HCT116 (cell line): ENCODE data around the gene OBSCN. TPM values are rescaled to one million over a fixed set of nuclear protein-coding genes. Genes with fewer than 3 reads are reported as not detected.

Experiments used
- ATAC-seq: fragments of 200-7000 bp; cut with Tn5 transposase; 2 replicates; pipeline ENCODE4 v1.9.1; 2020; ENCODE audit warnings: mild to moderate bottlenecking, moderate library complexity
- BruUV-seq: library from RNA; stranded (reverse); fragments of 400-500 nt; replicated peaks from 2 replicates; lab custom pipeline; 2021; lab: Mats Ljungman, UMichigan
- CTCF ChIA-PET: fragments of 300-600 bp; sonication (Branson Sonifier 250); formaldehyde crosslinking; loops from one replicate; lab custom pipeline; 2021; ENCODE audit warnings: antibody characterized with exemption; lab: Charles Lee
- POLR2A ChIA-PET: fragments of 300-600, 350-600 bp; sonication (Branson Sonifier 250); formaldehyde crosslinking; loops from one replicate; lab custom pipeline; 2021; ENCODE audit warnings: antibody characterized with exemption; lab: Charles Lee
- RAD21 ChIA-PET, 2 experiments: fragments of 300-600 bp; sonication (Branson Sonifier 250); formaldehyde crosslinking; loops; one replicate each; lab custom pipeline; 2023; ENCODE audit warnings: low total read pairs in 2 of 2; ENCODE audit not compliant: uncharacterized antibody in 2 of 2, unreplicated experiment in 2 of 2, low non-redundant PET in 1 of 2; lab: Charles Lee
- DNase-seq: peaks from one replicate; pipeline ENCODE4 v3.0.0-alpha.2; 2010; ENCODE audit warnings: low read depth, low spot score
- H2AFZ ChIP-seq: fragments of 200-600 bp; shearing (Covaris generic), sonication (generic); 2 replicates; pipeline ENCODE4 v1.6.1; 2017; ENCODE audit warnings: low read depth, mixed run types, mixed read lengths, antibody characterized with exemption, low read length; ENCODE audit not compliant: poor library complexity, severe bottlenecking
- H3K27ac ChIP-seq: 2 replicates; pipeline ENCODE4 v1.5.1; 2012; ENCODE audit warnings: low read depth, low read length
- H3K27me3 ChIP-seq: fragments of 200-600 bp; sonication (generic); 2 replicates; pipeline ENCODE4 v1.6.1; 2016; ENCODE audit warnings: mixed run types, low read length, mixed read lengths; ENCODE audit not compliant: insufficient read depth
- H3K36me3 ChIP-seq, 2 experiments: fragments of 200-500 bp in 1 of 2; fragments of 200-600 bp in 1 of 2; sonication (Bioruptor generic) in 1 of 2; sonication (generic) in 1 of 2; 2 replicates each; pipeline versions ENCODE4 v1.5.1 to v1.6.1; 2014 to 2016; ENCODE audit warnings: low read length in 2 of 2, inconsistent platforms in 1 of 2, mixed read lengths in 1 of 2, mixed run types in 1 of 2; ENCODE audit not compliant: insufficient read depth in 2 of 2, control insufficient read depth in 1 of 2
- H3K4me1 ChIP-seq, 2 experiments: fragments of 200-600 bp in 1 of 2; sonication (generic) in 1 of 2; 2 replicates each; pipeline versions ENCODE4 v1.5.1 to v1.6.1; 2012 to 2017; ENCODE audit warnings: low read length in 2 of 2, inconsistent platforms in 1 of 2, mild to moderate bottlenecking in 1 of 2, mixed read lengths in 1 of 2, mixed run types in 1 of 2, moderate library complexity in 1 of 2; ENCODE audit not compliant: insufficient read depth in 2 of 2, control insufficient read depth in 1 of 2
- H3K4me2 ChIP-seq: fragments of 200-600 bp; sonication (generic); 2 replicates; pipeline ENCODE4 v1.6.1; 2017; ENCODE audit warnings: mixed run types, low read length, mixed read lengths
- H3K4me3 ChIP-seq, 2 experiments: fragments of 200-600 bp in 1 of 2; sonication (generic) in 1 of 2; replicated peaks in 1 of 2; 2 replicates each; pipeline ENCODE4 v1.5.1; 2011 to 2016; ENCODE audit warnings: low read length in 2 of 2, control low read depth in 1 of 2, low read depth in 1 of 2, mild to moderate bottlenecking in 1 of 2, mixed read lengths in 1 of 2, mixed run types in 1 of 2
- H3K79me2 ChIP-seq: fragments of 200-600 bp; sonication (generic); 2 replicates; pipeline ENCODE4 v1.6.1; 2017; ENCODE audit warnings: mild to moderate bottlenecking, mixed run types, low read length, moderate library complexity, mixed read lengths; ENCODE audit not compliant: insufficient read depth
- H3K9ac ChIP-seq: fragments of 200-600 bp; sonication (generic); 2 replicates; pipeline ENCODE4 v1.6.1; 2016; ENCODE audit warnings: low read length, mixed read lengths
- H3K9me2 ChIP-seq: fragments of 200-600 bp; sonication (generic), shearing (Covaris generic); 2 replicates; pipeline ENCODE4 v1.6.1; 2017; ENCODE audit warnings: mixed run types, mild to moderate bottlenecking, moderate library complexity; ENCODE audit not compliant: insufficient read depth
- H3K9me3 ChIP-seq, 2 experiments: fragments of 200-500 bp in 1 of 2; fragments of 200-600 bp in 1 of 2; sonication (Bioruptor generic) in 1 of 2; sonication (generic) in 1 of 2; 2 replicates each; pipeline ENCODE4 v1.6.1; 2014 to 2017; ENCODE audit warnings: low read length in 2 of 2, mixed read lengths in 2 of 2, inconsistent platforms in 1 of 2, low read depth in 1 of 2, mild to moderate bottlenecking in 1 of 2, mixed run types in 1 of 2, moderate library complexity in 1 of 2; ENCODE audit not compliant: control insufficient read depth in 1 of 2, insufficient read depth in 1 of 2
- H4K20me1 ChIP-seq: fragments of 200-600 bp; sonication (generic), shearing (Covaris generic); 2 replicates; pipeline ENCODE4 v1.6.1; 2017; ENCODE audit warnings: mixed run types, mild to moderate bottlenecking, moderate library complexity; ENCODE audit not compliant: insufficient read depth
- FOSL1 ChIP-seq: IDR thresholded peaks from 2 replicates; pipeline ENCODE4 v1.6.1; 2012; ENCODE audit warnings: low read depth
- JUND ChIP-seq: IDR thresholded peaks from 2 replicates; pipeline ENCODE4 v1.6.1; 2012
- SP1 ChIP-seq: IDR thresholded peaks from 2 replicates; pipeline ENCODE4 v1.6.1; 2012; ENCODE audit warnings: low read depth
- ZFX ChIP-seq: fragments of 450-650 bp; IDR thresholded peaks from 2 replicates; pipeline ENCODE4 v1.6.1; 2017
- intact Hi-C: fragments of 100-400 bp; cut with micrococcal nuclease; formaldehyde crosslinking; loops from 2 replicates; pipeline ENCODE4 v1.10.0; 2022
- total RNA-seq: library from RNA; stranded (reverse); gene quantifications from one replicate; pipeline ENCODE4 v1.2.1, GENCODE V29; 2021; ENCODE audit not compliant: unreplicated experiment
- TF ChIP-seq, protein P1 (sequence below): IDR thresholded peaks from 2 replicates; pipeline ENCODE4 v1.6.1; 2012
- TF ChIP-seq, protein P2 (sequence below): IDR thresholded peaks from 2 replicates; pipeline ENCODE4 v1.6.1; 2012; ENCODE audit warnings: low read depth
- TF ChIP-seq, protein P3 (sequence below): IDR thresholded peaks from 2 replicates; pipeline ENCODE4 v1.6.1; 2012

OBSCN gene
- total RNA-seq, 1 experiment from 2014 or later = 16.6 TPM

DNA sequence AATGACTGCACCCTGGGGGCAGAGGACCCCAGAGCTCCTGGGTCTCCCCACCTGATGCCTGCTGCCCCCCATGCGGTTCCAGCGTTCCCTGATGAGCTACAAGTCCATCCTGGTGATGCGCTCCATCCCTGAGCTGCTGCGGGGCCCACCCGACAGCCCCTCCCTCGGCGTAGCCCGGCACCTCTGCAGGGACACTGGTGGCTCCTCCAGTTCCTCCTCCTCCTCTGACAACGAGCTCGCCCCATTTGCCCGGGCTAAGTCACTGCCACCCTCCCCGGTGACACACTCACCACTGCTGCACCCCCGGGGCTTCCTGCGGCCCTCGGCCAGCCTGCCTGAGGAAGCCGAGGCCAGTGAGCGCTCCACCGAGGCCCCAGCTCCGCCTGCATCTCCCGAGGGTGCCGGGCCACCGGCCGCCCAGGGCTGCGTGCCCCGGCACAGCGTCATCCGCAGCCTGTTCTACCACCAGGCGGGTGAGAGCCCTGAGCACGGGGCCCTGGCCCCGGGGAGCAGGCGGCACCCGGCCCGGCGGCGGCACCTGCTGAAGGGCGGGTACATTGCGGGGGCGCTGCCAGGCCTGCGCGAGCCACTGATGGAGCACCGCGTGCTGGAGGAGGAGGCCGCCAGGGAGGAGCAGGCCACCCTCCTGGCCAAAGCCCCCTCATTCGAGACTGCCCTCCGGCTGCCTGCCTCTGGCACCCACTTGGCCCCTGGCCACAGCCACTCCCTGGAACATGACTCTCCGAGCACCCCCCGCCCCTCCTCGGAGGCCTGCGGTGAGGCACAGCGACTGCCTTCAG, 163.3 kb downstream of the OBSCN start:
- RAD21 ChIA-PET = no interaction called here
- H3K79me2 ChIP-seq = no peaks in the 10 kb centered on the region
- POLR2A ChIA-PET = no interaction called here
- no peaks in the 10 kb centered on the region for H3K9me2 ChIP-seq
- CTCF ChIA-PET = no interaction called here
- H3K27ac ChIP-seq = no peak overlapping the region; the same call in 1 of the 2 replicates
- ATAC-seq = peak; percentile 57
- peak overlapping the region; percentile 47 for H3K4me2 ChIP-seq
- H3K9ac ChIP-seq = no peak overlapping the region
- H3K9me3 ChIP-seq = no peaks in the 10 kb centered on the region
- no peaks in the 10 kb centered on the region for H3K27me3 ChIP-seq
- BruUV-seq = no TSS peak
- H2AFZ ChIP-seq = no peak overlapping the region
- no peaks in the 10 kb centered on the region for H4K20me1 ChIP-seq
- H3K36me3 ChIP-seq = no peaks in the 10 kb centered on the region
- TF ChIP-seq, protein P1, sequence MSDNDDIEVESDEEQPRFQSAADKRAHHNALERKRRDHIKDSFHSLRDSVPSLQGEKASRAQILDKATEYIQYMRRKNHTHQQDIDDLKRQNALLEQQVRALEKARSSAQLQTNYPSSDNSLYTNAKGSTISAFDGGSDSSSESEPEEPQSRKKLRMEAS = no peak; the same call in 1 of the 2 replicates
- TF ChIP-seq, protein P2, sequence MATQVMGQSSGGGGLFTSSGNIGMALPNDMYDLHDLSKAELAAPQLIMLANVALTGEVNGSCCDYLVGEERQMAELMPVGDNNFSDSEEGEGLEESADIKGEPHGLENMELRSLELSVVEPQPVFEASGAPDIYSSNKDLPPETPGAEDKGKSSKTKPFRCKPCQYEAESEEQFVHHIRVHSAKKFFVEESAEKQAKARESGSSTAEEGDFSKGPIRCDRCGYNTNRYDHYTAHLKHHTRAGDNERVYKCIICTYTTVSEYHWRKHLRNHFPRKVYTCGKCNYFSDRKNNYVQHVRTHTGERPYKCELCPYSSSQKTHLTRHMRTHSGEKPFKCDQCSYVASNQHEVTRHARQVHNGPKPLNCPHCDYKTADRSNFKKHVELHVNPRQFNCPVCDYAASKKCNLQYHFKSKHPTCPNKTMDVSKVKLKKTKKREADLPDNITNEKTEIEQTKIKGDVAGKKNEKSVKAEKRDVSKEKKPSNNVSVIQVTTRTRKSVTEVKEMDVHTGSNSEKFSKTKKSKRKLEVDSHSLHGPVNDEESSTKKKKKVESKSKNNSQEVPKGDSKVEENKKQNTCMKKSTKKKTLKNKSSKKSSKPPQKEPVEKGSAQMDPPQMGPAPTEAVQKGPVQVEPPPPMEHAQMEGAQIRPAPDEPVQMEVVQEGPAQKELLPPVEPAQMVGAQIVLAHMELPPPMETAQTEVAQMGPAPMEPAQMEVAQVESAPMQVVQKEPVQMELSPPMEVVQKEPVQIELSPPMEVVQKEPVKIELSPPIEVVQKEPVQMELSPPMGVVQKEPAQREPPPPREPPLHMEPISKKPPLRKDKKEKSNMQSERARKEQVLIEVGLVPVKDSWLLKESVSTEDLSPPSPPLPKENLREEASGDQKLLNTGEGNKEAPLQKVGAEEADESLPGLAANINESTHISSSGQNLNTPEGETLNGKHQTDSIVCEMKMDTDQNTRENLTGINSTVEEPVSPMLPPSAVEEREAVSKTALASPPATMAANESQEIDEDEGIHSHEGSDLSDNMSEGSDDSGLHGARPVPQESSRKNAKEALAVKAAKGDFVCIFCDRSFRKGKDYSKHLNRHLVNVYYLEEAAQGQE = no peak
- TF ChIP-seq ZFX = peak; percentile 54; the same call in 1 of the 2 replicates
- TF ChIP-seq, protein P3, sequence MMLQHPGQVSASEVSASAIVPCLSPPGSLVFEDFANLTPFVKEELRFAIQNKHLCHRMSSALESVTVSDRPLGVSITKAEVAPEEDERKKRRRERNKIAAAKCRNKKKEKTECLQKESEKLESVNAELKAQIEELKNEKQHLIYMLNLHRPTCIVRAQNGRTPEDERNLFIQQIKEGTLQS = no peak
- TF ChIP-seq SP1 = no peak
- TF ChIP-seq JUND = no peak
- no peak for TF ChIP-seq FOSL1
- no peak for DNase-seq
- intact Hi-C loops = no loop called here
- peaks cover 0 to 33% of the 10 kb centered on the region in 2 experiments; a peak in 3 of 4 replicates for H3K4me1 ChIP-seq
- H3K4me3 ChIP-seq = no peak overlapping the region
